ENCODE measurements around the gene LBP. TPM values are rescaled to one million over a fixed set of nuclear protein-coding genes. Genes with fewer than 3 reads are reported as not detected.
"Not testable (repeated sequence)": the region's sequence is repeated elsewhere in the genome, so short reads cannot be mapped to it uniquely, and the experiment has no call there.

LBP gene
- total RNA-seq, 4 donors from 2014 or later, result 0.45 to 3.4 (median 2.3) TPM

DNA sequence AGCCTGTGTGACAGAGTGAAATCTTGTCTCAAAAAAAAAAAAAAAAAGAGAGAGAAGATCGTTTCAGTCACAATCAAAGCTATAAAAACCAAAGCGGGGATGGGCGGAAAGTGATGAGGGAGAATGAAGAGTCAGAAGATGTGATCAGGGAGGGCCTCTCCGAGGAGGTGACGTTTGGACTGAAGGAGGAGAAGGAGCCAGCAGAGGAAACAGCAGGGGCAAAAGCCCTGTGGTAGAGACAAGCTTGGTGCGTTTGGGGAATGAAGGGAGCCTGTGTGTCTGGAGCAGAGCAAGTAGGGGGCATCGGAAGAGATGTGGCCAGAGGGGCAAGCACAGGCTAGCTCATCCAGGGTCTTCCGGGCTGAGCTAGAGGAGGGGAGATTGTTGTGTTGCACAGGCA lies 14.5 kb upstream of the LBP start:
- Histone ChIP-seq H3K27me3 (no peaks in the 10 kb centered on the region), H3K9me3 (no peaks in the 10 kb centered on the region), H3K27ac (no peak overlapping the region), H3K4me3 (replicated peaks in 1 of 3) (no peak overlapping the region), H3K4me1 (no peaks in the 10 kb centered on the region), H3K36me3 (no peaks in the 10 kb centered on the region)
- intact Hi-C loops (cut with DNase I), result no loop called here
- no peak for DNase-seq
- 78 to 81% methylated on average over 8 of the region's 8 CpGs for WGBS, 2 donors
- TF ChIP-seq, protein P1, sequence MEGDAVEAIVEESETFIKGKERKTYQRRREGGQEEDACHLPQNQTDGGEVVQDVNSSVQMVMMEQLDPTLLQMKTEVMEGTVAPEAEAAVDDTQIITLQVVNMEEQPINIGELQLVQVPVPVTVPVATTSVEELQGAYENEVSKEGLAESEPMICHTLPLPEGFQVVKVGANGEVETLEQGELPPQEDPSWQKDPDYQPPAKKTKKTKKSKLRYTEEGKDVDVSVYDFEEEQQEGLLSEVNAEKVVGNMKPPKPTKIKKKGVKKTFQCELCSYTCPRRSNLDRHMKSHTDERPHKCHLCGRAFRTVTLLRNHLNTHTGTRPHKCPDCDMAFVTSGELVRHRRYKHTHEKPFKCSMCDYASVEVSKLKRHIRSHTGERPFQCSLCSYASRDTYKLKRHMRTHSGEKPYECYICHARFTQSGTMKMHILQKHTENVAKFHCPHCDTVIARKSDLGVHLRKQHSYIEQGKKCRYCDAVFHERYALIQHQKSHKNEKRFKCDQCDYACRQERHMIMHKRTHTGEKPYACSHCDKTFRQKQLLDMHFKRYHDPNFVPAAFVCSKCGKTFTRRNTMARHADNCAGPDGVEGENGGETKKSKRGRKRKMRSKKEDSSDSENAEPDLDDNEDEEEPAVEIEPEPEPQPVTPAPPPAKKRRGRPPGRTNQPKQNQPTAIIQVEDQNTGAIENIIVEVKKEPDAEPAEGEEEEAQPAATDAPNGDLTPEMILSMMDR (IDR thresholded peaks at IDR 0.05), result no peak
- no peak for TF ChIP-seq POLR2A (IDR thresholded peaks at IDR 0.05)

DNA sequence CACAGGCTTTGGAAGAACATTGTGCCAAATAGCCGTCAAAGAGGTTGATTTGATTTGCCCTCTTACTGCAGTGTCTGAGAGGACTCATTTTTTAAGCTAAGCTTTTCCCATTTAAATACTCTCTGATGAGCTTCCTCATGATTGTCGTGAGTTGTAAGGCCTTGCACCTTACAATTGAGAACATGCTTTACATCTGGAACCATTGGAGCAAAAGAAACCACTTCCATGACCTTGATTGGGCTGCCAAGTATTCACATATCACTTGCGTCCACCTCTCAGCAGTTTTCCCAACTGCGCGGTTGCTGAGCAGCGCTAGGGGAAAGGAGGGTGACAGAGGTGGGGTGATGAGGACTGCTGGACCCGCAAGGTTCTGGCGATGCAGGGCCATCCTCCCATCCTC lies 12.3 kb upstream of the LBP start:
- no peaks in the 10 kb centered on the region for H3K9me3 ChIP-seq
- intact Hi-C loops (cut with DNase I), result no loop called here

DNA sequence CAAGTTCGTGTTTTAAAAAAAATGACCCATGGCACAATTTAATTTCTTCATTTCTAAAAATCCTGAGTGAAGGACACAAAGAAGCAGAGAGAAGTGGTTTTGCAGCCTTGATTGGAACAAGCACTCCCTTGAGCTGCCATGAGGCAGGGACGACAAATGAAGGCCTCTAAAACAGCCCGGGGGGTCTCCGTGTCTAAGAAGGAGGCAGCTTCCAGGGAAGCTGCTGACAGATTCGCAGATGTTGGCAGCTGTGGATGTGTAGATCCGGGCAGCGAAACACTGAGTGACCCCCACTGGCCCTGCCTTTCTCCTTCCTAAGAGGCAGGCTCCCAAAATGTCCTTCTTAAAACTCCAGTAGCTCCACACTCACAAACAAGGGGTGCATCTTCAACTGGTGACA lies 9.6 kb upstream of the LBP start:
- WGBS, 2 donors, result 53 to 54% methylated on average over 7 of the region's 7 CpGs

More for the DNA sequence above, 12.3 kb upstream of the LBP start:
- 83 to 86% methylated on average over 8 of the region's 8 CpGs for WGBS, 2 donors
- Histone ChIP-seq H3K27me3 (no peaks in the 10 kb centered on the region), H3K27ac (no peak overlapping the region), H3K36me3 (no peaks in the 10 kb centered on the region), H3K4me1 (no peaks in the 10 kb centered on the region), H3K4me3 (replicated peaks in 1 of 3) (no peak overlapping the region)
- TF ChIP-seq POLR2A (IDR thresholded peaks at IDR 0.05), result no peak
- TF ChIP-seq, protein P1 (IDR thresholded peaks at IDR 0.05), result no peak
- DNase-seq, result no peak

DNA sequence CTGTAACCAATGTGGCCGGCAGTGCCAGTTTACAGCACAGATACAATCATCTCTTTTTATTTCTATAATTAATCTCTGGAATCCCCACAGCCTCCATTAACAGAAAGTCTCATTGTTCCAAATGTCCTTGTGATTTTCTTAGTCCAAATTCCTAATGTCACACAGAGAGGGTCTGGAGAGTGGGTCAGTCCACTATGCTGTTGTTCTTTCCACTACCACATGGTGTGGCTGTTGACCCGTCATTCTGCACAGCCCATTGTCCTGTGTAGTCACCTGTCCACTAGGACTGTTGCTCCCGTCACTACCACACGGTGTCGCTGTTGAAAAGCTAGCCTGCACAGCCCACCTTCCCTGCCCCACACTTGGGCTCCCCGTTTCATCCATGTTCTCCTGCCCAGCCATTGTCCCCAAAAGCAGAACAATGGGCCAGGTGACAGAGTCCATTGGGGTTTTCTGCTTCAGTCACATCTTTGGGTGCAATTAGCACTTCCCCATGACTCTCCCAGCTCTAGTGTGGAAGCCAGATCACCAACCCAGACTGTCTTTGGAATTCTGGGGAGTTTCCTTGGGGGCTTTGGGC lies 8.6 kb upstream of the LBP start:
- no peak overlapping the region for H3K27ac ChIP-seq
- intact Hi-C loops (cut with DNase I), result no loop called here
- no peak overlapping the region for H3K4me3 ChIP-seq (replicated peaks in 1 of 3)
- no peaks in the 10 kb centered on the region for H3K36me3 ChIP-seq
- TF ChIP-seq, protein P1 (IDR thresholded peaks at IDR 0.05), result peak in 1 of 6 experiments; percentile 16
- no peak for TF ChIP-seq POLR2A (IDR thresholded peaks at IDR 0.05)
- no peaks in the 10 kb centered on the region for H3K9me3 ChIP-seq
- WGBS, 2 donors, result 42 to 43% methylated on average over 6 of the region's 6 CpGs
- DNase-seq, result peak in 1 of 2 donors; percentile 8
- H3K27me3 ChIP-seq, result no peaks in the 10 kb centered on the region
- no peaks in the 10 kb centered on the region for H3K4me1 ChIP-seq

More for the DNA sequence above, 9.6 kb upstream of the LBP start:
- intact Hi-C loops (cut with DNase I), result no loop called here
- DNase-seq, result no peak
- Histone ChIP-seq H3K4me1 (no peaks in the 10 kb centered on the region), H3K27me3 (no peaks in the 10 kb centered on the region), H3K4me3 (replicated peaks in 1 of 3) (no peak overlapping the region), H3K27ac (no peak overlapping the region), H3K9me3 (no peaks in the 10 kb centered on the region), H3K36me3 (no peaks in the 10 kb centered on the region)
- TF ChIP-seq, protein P1 (IDR thresholded peaks at IDR 0.05), result no peak
- no peak for TF ChIP-seq POLR2A (IDR thresholded peaks at IDR 0.05)

DNA sequence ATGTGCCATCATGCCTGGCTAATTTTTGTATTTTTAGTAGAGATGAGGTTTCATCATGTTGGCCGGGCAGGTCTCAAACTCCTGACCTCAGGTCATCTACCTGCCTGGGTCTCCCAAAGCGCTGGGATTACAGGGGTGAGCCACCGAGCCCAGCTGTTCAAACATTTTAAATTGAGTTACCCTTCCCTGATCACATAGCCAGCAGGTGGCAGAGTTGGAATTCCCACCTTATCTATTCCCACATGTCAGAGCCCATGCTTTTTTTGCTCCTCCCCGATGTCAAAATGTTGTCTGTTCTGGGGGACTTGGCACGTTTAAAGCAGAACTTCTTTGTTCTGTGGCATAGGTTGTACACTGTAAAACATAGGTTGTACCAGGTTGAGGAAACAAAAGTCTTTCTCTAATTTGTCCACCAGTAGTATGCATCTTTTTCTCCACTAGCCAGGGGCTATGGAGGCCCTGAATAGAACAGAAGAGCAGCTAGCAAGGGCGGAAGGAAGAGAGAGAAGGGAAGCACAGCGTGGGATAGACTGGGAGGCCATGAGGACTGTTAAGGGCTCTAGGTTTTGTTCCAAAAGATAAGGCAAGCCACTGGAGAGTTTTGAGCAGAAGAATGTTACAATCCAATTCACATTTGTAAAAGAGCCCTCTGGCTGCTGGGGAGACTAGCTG lies 7.3 kb upstream of the LBP start:
- Histone ChIP-seq H3K27ac (no peak overlapping the region), H3K36me3 (no peaks in the 10 kb centered on the region), H3K9me3 (no peaks in the 10 kb centered on the region), H3K4me3 (replicated peaks in 1 of 3) (no peak overlapping the region), H3K4me1 (no peaks in the 10 kb centered on the region), H3K27me3 (no peaks in the 10 kb centered on the region)
- no peak for DNase-seq
- WGBS, 2 donors, result 40 to 44% methylated on average over 6 to 7 of the region's 7 CpGs
- TF ChIP-seq, protein P1 (IDR thresholded peaks at IDR 0.05), result peak in 1 of 6 experiments; percentile 19
- no peak for TF ChIP-seq POLR2A (IDR thresholded peaks at IDR 0.05)
- intact Hi-C loops (cut with DNase I), result no loop called here

DNA sequence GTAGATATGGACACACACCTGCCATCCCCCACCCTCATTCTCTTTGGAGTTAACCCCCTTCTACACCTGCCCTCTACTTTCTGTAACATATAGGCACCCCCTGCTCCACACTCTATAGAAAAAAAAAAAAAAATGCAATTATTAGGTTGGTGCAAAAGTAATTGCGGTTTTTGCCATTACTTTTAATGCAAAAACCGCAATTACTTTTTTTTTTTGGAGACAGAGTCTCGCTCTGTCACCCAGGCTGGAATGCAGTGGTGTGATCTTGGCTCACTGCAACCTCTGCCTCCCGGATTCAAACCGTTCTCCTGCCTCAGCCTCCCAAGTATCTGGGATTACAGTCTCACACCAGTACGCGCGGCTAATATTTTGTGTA lies 6.8 kb upstream of the LBP start:
- 76 to 85% methylated on average over 8 of the region's 8 CpGs for WGBS, 2 donors
- H3K27ac ChIP-seq; H3K27me3 ChIP-seq; H3K9me3 ChIP-seq; intact Hi-C loops (cut with DNase I); H3K4me1 ChIP-seq; DNase-seq; H3K4me3 ChIP-seq (replicated peaks in 1 of 3); H3K36me3 ChIP-seq: not testable (repeated sequence)
